T1000 (cell line): ENCODE measurements around the gene GATA3.

Experiments used
- DNase-seq: peaks from one replicate; lab custom pipeline; 2025; ENCODE audit warnings: mixed read lengths; lab: John Stamatoyannopoulos, UW

The GATA3 gene

DNA sequence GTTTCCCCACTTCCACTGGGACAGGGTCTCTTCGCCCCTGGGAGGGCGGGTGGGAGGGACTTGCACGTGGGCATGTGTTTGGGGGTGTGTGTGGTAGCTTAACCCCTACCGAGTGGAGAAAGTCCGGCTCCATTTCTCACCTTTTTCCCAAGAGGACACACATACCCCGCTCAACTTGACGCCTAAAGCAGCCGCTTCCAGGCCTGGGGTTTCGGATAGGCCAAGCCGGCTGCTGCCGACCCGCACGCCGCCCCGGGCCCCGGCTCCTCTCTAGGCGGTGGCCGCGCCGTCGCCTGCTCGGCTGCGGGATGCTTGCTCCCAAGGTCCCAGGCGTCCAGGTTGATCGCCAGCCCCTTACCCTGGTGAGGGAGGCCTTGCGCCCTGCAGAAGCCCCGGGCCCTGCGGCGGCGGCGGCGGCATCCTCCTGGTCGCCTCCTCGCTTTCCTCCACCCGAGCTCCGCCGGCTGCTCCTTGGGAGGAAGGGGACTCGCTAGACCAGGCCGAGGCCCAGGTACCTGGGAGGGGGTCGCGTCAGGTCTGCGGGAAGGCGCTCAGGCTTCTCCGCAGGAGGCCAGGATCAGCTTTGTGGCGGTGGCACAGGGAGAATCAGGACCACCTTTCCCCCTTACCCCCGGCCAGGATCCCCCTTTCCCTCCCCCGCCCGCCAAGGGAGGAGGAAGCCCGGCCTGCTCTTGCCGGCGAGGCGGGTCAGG lies 3.2 kb upstream of the GATA3 start:
- no peak for DNase-seq

- DNase-seq = no peak
Observed at GRCh38 chr10:8051851-8052257, 2.6 kb upstream of the GATA3 start.

- no peak for DNase-seq
Observed at GRCh38 chr10:8052341-8052955, 2.0 kb upstream of the GATA3 start.

DNA sequence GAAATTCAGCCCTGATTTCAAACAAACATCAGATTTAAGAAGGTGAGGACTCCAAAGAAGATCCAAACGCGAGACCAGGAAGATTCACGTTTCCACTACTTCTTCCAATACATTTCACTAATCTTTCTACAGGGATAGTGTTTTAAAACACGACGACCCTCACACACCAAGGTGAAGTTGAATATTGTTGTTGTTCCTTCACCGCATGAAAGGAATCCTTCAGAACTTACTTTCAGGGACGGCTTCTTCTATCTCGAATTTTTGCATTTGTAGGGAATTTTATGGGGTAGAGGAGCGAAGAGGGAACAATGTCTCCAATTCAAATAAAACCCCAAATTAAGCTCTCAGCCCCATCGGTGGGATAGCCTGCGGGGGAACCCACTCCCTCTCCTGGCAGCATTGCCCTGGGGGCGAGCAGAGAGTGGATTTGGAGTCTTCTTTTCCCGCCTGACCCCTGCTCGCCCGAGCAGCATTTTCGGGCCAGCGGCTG lies 1.5 kb upstream of the GATA3 start:
- DNase-seq = no peak

DNA sequence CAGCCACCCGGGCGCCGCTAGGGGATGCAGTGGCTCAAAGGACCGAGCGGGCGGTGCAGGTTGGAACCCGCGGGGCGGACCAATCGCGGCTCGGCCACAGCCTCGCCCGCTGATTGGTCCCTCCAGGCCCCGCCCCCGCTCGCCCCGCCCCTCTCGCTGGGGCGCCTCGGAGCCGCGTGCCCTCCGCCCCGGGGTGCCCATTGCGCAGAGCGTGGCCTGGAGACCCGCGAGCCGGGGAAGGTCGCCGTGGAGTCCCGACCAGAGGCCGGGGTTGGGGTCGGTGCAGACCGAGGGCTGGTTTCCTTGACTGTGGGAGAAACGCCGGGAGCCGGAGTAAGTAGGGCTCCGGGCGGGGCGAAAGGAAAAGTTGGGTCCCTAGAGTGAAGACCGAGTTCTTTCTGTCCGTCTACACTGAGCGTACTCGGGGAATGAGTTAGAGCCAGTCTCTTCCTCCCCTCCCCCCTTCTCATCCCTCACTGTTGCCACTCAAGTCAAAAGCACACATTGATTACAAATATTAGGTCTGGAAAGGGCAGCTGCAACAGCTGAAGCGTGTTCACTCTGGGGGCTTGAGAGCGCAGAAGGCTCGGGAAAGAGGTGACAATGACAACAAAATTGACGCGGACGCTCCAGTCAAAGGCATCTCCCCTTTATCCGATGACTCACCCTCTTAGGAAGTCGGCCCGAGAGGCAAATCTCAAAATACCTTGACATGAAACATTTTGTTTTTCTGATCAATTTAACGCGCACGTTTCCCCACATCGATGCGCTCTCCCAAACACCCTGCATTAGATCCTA lies 843 bp upstream of the GATA3 start:
- peak; percentile 81 for DNase-seq

DNA sequence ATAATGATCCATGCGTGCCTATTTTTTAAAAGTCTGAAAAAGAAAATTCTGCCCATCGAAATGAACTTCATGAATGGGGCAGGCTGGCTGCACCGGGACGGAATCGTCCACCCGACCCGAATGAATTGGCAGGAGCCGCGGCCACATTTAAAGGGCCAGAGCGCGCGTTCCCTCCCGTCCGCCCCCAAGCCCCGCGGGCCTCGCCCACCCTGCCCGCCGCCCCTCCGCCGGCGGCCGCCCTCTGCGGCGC lies 319 bp upstream of the GATA3 start:
- no peak for DNase-seq

DNA sequence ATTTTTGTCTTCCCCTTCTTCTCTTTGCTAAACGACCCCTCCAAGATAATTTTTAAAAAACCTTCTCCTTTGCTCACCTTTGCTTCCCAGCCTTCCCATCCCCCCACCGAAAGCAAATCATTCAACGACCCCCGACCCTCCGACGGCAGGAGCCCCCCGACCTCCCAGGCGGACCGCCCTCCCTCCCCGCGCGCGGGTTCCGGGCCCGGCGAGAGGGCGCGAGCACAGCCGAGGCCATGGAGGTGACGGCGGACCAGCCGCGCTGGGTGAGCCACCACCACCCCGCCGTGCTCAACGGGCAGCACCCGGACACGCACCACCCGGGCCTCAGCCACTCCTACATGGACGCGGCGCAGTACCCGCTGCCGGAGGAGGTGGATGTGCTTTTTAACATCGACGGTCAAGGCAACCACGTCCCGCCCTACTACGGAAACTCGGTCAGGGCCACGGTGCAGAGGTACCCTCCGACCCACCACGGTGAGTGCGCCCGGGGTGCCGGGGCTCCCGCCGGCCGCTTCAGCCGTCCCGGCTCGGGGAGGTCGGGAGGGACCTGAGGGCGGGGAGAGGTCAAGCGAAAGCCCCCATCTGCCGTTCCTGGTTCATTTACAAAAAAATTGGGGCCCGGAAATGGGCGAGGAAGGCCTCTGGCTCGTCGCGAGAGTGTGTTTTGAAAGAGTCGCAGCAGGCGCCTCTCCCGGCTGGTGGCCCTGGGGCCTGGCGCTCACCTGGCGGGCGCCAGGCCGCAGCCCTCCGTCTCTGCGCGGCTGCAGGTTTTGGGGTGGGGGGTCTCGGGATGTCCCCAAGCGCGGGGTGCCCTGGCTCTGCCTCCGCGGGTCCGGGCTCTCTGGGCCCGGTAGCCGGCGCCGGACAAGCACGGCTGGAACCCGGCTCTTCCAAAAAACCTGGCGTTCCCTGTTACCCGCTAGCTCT lies 1.2 kb downstream of the GATA3 start:
- no peak for DNase-seq

DNA sequence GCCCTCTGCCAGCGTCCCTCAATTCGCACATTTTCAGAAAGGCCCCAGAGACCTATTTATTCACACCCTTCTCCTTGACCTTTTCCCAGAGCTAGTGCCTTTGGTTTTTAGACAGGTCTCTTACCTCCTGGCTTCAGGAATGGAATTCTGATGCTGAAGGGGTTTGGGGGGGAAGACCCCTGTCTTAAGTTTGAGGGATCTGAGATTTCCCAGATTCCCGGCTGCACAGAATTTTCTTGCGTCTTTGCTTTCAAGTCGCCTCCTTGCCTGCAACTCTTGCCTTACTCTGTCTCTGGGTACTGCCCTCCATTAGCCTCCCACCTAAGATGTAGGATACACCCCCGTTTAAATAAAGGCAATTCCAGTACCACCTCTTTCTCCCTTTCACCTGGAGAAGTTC lies 1.9 kb downstream of the GATA3 start:
- DNase-seq = no peak

DNA sequence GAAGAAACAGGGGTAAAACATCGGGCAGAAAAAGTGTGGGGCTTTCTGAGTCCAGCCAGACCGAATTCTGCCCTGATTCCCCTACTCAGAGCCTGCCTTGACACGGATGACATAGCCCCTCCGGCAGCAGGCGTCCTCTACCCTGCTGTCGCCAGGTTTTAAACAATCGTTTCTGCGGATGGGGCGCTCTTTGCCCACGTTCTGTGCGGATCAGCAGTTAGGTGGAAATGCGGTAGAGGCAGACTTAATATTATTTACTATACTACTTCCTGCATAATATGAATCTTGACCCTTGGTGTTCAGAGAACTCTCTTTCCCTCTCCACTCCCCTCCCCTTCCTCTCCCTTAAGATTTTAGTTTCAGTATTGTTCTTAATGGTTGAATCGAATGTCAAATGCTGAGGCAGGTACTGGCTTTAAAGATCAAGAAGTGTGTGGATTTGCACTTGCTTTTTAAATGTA lies 2.4 kb downstream of the GATA3 start:
- DNase-seq = no peak

GRCh38 chr10:8057636-8058273 lies 3.3 kb downstream of the GATA3 start:
- no peak for DNase-seq

- DNase-seq = no peak
Observed at GRCh38 chr10:8058274-8059111, 4.0 kb downstream of the GATA3 start.

DNA sequence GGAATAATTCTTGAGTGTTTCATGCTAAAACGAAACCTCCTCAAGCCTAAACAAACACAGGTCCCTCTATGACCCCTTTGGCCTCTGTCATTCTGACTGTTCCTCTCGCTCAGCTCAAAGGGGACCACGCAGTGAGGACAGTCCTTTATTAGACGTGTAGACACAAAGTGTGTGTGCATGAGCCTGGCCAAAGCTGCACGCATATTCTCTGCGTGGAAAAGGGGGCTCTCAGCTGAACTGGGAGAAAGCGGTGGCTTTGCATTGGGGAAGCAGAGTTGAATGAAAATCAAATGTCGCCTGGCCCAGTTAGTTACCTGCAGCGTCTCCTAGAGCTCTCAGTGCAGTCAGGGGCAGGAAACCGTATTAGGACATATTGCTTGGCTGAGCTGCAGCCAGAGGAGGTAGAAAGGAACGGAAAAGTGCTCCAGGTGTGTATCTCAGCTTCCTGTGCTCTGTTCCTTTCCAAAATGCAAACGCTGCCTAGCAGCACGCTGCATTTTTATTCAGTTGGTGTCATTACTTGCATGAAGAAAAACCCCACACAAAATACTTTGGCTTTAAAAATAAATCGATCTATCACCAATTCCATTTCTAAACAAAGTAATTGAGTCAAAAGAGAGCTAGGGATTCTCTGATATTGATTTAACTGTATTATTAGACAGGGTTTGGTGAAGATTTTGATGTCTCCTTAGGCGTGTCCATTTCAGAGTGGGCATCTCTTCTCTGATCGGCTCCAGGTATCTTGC lies 4.9 kb downstream of the GATA3 start:
- DNase-seq = no peak

- DNase-seq = no peak
Observed at GRCh38 chr10:8060010-8060703, 5.7 kb downstream of the GATA3 start.

- no peak for DNase-seq
Observed at GRCh38 chr10:8060704-8061121, 6.2 kb downstream of the GATA3 start.

DNA sequence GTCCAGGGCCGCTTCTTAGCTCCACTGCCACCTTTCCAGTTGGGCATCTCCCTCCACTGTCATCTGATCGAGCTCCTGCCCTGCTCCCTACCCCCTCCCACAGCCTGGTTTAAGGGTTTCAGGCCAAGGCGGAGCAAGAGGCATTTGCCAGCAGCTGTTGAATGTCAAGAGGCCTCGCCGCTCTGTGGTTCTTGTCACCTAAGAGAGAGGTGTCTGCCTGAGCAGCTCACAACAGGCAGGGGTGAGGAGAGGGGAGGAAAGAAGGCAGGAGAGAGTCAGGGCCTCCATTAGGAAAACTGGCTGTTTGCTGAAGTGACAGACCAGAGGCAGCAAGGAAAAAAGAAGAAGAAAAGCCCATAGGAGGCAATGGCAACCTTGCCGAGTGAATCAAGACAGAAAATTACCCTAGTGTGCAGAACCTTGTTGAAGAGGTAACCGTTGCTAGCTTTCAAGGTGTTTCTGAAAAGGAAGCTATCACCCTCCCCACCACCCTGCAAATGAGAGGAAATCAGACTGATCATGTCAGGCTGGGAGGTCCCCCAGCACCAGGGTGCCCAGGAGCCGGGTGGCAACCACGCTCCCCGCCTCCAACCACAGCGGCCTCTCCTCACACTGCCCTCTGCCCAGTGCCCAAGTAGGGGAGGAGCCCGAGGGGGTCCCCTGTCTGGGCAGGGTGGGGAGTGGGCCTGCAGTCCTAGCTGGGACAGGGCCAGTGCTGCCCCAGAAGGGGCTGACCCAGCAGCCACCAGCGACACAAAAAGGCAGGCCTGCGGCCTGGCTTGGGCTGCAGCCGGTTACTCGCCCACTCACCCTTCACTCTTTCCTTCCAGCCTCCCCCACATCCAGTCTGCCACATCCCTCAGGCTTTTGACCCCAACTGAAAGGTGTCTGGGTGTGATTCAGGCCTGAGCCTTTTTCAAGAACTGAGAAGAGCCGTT lies 7.1 kb downstream of the GATA3 start:
- DNase-seq = no peak

DNA sequence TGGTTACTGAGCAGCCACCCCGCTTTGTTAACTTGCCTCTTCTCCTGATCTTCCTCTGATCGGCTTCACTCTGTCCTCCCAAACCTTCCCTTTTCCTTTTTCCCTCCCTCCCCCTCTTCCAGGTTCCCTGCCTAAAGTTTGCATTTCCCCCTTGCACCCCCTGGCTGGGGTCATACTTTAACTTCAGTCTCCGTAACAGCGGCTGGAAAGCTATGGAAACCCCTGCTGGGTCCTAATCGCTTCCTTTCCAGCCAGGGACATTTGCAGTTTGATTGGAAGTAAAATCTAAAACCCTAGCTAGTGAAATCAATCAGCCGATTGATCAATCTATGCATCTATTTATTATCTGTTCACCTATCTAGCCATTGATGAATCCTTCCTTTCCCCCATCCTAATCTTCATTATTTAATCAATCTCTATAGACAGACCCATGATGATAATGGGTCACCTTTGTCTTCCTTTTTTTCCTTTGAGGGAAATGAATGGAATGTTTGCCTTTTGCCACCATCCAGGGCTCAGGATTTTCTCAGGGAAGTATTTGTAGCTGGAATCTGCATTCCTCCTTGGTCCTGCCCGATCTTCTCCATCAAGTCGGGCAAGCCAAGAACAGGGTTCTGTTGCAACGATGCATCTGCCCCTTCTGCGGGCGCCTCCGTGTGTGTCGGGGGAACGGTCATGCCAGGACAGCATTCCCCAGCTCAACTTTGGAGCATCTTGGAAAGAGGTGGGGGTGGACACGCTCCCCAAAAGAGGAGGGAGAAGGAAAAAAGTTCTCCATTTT lies 8.8 kb downstream of the GATA3 start:
- no peak for DNase-seq

DNA sequence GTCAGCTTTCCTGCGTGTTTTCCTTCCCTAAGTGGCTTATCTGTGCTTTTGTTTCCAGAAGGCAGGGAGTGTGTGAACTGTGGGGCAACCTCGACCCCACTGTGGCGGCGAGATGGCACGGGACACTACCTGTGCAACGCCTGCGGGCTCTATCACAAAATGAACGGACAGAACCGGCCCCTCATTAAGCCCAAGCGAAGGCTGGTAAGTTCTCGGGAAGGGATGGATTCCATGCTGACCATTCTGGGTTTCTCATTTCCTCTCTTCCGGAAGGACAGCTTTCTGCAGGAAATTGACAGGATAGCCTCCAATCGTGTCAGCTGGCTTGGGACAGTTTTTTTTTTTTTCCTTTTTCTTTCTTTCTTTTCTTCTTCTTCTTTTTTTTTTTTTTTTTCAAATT lies 9.4 kb downstream of the GATA3 start:
- DNase-seq = no peak
